Cardiac fibroblast (primary cell): ENCODE data around the gene ESCO1.
A peak's percentile ranks its signal among the peaks of the same experiment; 100 is the strongest.

Experiments used
- DNase-seq, 2 donors: peaks; one replicate each; pipeline versions ENCODE4 v3.0.0 to v3.0.0-alpha.2; 2010; ENCODE audit warnings: low read depth in 2 of 2
- H3K4me3 ChIP-seq, 2 donors: replicated peaks in 1 of 2; 1 replicate in 1 of 2; 2 replicates in 1 of 2; pipeline ENCODE4 v1.5.1; 2011; ENCODE audit warnings: low read depth in 2 of 2, low read length in 2 of 2, mild to moderate bottlenecking in 2 of 2, moderate library complexity in 1 of 2
- CTCF ChIP-seq: IDR thresholded peaks from one replicate; pipeline ENCODE4 v1.5.1; 2011; ENCODE audit warnings: low read depth, mild to moderate bottlenecking, low read length, inconsistent platforms

Gene ESCO1

GRCh38 chr18:21559195-21559594 is 41.3 kb downstream of the ESCO1 start:
- no peak for DNase-seq
- TF ChIP-seq CTCF: no peak
- H3K4me3 ChIP-seq: no peak overlapping the region

- TF ChIP-seq CTCF: no peak
- H3K4me3 ChIP-seq: no peak overlapping the region
- peak in 1 of 2 donors; percentile 16 for DNase-seq
Measured at GRCh38 chr18:21557607-21558253, 42.8 kb downstream of the ESCO1 start.

GRCh38 chr18:21550510-21550970 is 50.0 kb downstream of the ESCO1 start:
- H3K4me3 ChIP-seq: no peak overlapping the region
- TF ChIP-seq CTCF: no peak
- no peak for DNase-seq

- no peak for TF ChIP-seq CTCF
- no peak overlapping the region for H3K4me3 ChIP-seq
- DNase-seq: no peak
Measured at GRCh38 chr18:21548647-21549046, 51.9 kb downstream of the ESCO1 start.

GRCh38 chr18:21546423-21546822 is 54.1 kb downstream of the ESCO1 start:
- no peak for DNase-seq
- H3K4me3 ChIP-seq: no peak overlapping the region
- no peak for TF ChIP-seq CTCF

GRCh38 chr18:21538230-21538629 is 62.3 kb downstream of the ESCO1 start:
- no peak for TF ChIP-seq CTCF
- no peak overlapping the region for H3K4me3 ChIP-seq
- no peak for DNase-seq

GRCh38 chr18:21534327-21534726 is 66.2 kb downstream of the ESCO1 start:
- TF ChIP-seq CTCF: no peak
- H3K4me3 ChIP-seq: no peak overlapping the region
- peak in 1 of 2 donors; percentile 9 for DNase-seq
